NCI-H2196 (cell line): ENCODE data around the gene SLC25A28.

Experiments used
- DNase-seq: peaks from one replicate; lab custom pipeline; 2025; ENCODE audit not compliant: unreplicated experiment; lab: John Stamatoyannopoulos, UW

The SLC25A28 gene

GRCh38 chr10:99590799-99591198, 29.4 kb downstream of the SLC25A28 start:
- DNase-seq = no peak

GRCh38 chr10:99583687-99584086, 36.6 kb downstream of the SLC25A28 start:
- no peak for DNase-seq

- DNase-seq = no peak
These were observed 37.9 kb downstream of the SLC25A28 start for GRCh38 chr10:99582255-99582770.

GRCh38 chr10:99579971-99580370, 40.3 kb downstream of the SLC25A28 start:
- DNase-seq = no peak

- DNase-seq = no peak
These were observed 46.4 kb downstream of the SLC25A28 start for GRCh38 chr10:99573790-99574189.

GRCh38 chr10:99571816-99572215, 48.4 kb downstream of the SLC25A28 start:
- no peak for DNase-seq

GRCh38 chr10:99569961-99570360, 50.3 kb downstream of the SLC25A28 start:
- no peak for DNase-seq

GRCh38 chr10:99569253-99569939, 50.8 kb downstream of the SLC25A28 start:
- no peak for DNase-seq

- no peak for DNase-seq
These were observed 55.1 kb downstream of the SLC25A28 start for GRCh38 chr10:99565166-99565565.

GRCh38 chr10:99564361-99564760, 55.9 kb downstream of the SLC25A28 start:
- DNase-seq = no peak

- no peak for DNase-seq
These were observed 57.6 kb downstream of the SLC25A28 start for GRCh38 chr10:99562631-99563030.
